Sigmoid colon (tissue), 4 donors: ENCODE data around the gene SPRYD3.

ENCODE experiments used
- EP300 ChIP-seq, 4 donors: sonication (generic); formaldehyde crosslinking; IDR thresholded peaks; one replicate each; pipeline ENCODE4 v1.6.1; 2017; ENCODE audit warnings: antibody characterized with exemption in 4 of 4
- POLR2A ChIP-seq, 2 donors: fragments of 450-650 bp; IDR thresholded peaks; one replicate each; pipeline ENCODE4 v1.6.1; 2016; ENCODE audit warnings: antibody characterized with exemption in 2 of 2, mild to moderate bottlenecking in 2 of 2, moderate library complexity in 2 of 2
- POLR2AphosphoS5 ChIP-seq, 4 donors: sonication (generic); formaldehyde crosslinking; IDR thresholded peaks; one replicate each; pipeline ENCODE4 v1.6.1; 2017; ENCODE audit warnings: antibody characterized with exemption in 4 of 4
- TF ChIP-seq, protein P1 (sequence below), 4 experiments: fragments of 450-650 bp in 3 of 4; fragments of 200-600 bp in 1 of 4; IDR thresholded peaks; one replicate each; pipeline ENCODE4 v1.5.1; 2016 to 2019; ENCODE audit warnings: antibody characterized with exemption in 4 of 4, mild to moderate bottlenecking in 3 of 4, moderate library complexity in 2 of 4

GRCh38 chr12:53098354-53098981 is 19.3 kb upstream of the SPRYD3 start:
- TF ChIP-seq POLR2AphosphoS5 (IDR thresholded peaks at IDR 0.05) (peak; percentile 15 to 56 (median 40)), EP300 (IDR thresholded peaks at IDR 0.05) (no peak), POLR2A (IDR thresholded peaks at IDR 0.05) (no peak)
- TF ChIP-seq, protein P1, sequence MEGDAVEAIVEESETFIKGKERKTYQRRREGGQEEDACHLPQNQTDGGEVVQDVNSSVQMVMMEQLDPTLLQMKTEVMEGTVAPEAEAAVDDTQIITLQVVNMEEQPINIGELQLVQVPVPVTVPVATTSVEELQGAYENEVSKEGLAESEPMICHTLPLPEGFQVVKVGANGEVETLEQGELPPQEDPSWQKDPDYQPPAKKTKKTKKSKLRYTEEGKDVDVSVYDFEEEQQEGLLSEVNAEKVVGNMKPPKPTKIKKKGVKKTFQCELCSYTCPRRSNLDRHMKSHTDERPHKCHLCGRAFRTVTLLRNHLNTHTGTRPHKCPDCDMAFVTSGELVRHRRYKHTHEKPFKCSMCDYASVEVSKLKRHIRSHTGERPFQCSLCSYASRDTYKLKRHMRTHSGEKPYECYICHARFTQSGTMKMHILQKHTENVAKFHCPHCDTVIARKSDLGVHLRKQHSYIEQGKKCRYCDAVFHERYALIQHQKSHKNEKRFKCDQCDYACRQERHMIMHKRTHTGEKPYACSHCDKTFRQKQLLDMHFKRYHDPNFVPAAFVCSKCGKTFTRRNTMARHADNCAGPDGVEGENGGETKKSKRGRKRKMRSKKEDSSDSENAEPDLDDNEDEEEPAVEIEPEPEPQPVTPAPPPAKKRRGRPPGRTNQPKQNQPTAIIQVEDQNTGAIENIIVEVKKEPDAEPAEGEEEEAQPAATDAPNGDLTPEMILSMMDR (IDR thresholded peaks at IDR 0.05) = no peak
